Hindlimb muscle (tissue), 1 donor: Measurements from ENCODE around the gene CYSTM1. TPM values are rescaled to one million over a fixed set of nuclear protein-coding genes. Genes with fewer than 3 reads are reported as not detected.

Experiments used
- polyA plus RNA-seq: library from polyadenylated mRNA; unstranded; fragments of 120-200 nt; gene quantifications from one replicate; pipeline ENCODE4 v1.2.1, GENCODE V29; 2013; ENCODE audit not compliant: insufficient read length

CYSTM1 gene
- polyA plus RNA-seq, 1 donor, result 28.2 TPM

Other genes with a start within 250 kb of the CYSTM1 start
- gene NRG2, start 131.9 kb upstream of the CYSTM1 start, polyA plus RNA-seq, result 1.7 TPM
- 11.0 TPM for gene PURA, start 61.1 kb upstream of the CYSTM1 start, polyA plus RNA-seq
- 4.2 TPM for gene IGIP, start 49.3 kb upstream of the CYSTM1 start, polyA plus RNA-seq
- 63.7 TPM for gene PFDN1, start 127.9 kb downstream of the CYSTM1 start, polyA plus RNA-seq
- gene HBEGF, start 171.4 kb downstream of the CYSTM1 start, polyA plus RNA-seq, result 19.4 TPM
- 0.18 TPM for gene SLC4A9, start 185.0 kb downstream of the CYSTM1 start, polyA plus RNA-seq
- 63.9 TPM for gene ANKHD1, start 226.6 kb downstream of the CYSTM1 start, polyA plus RNA-seq